IMR-90 (cell line): ENCODE measurements around the gene PPP1R8. TPM values are rescaled to one million over a fixed set of nuclear protein-coding genes. Genes with fewer than 3 reads are reported as not detected.

Source experiments
- ATAC-seq: fragments of 200-7000 bp; cut with Tn5 transposase; 2 replicates; pipeline ENCODE4 v1.9.1; 2020; ENCODE audit warnings: low read depth, mild to moderate bottlenecking, moderate library complexity
- BruUV-seq: library from RNA; stranded (reverse); fragments of 400-500 nt; replicated peaks from 2 replicates; lab custom pipeline; 2021; lab: Mats Ljungman, UMichigan
- CTCF ChIA-PET: fragments of 300-600 bp; formaldehyde crosslinking; extraction: SDS; loops from one replicate; lab custom pipeline; 2021; ENCODE audit warnings: antibody characterized with exemption; lab: Yijun Ruan, JAX
- POLR2A ChIA-PET: fragments of 300-600 bp; sonication (Branson Sonifier 250); formaldehyde crosslinking; loops from one replicate; lab custom pipeline; 2022; ENCODE audit warnings: antibody characterized with exemption; ENCODE audit not compliant: unreplicated experiment; lab: Charles Lee
- DNase-seq: peaks from one replicate; pipeline ENCODE4 v3.0.0; 2013
- H2AFZ ChIP-seq: replicated peaks from 2 replicates; pipeline ENCODE3; 2013; ENCODE audit warnings: low read length, mild to moderate bottlenecking; ENCODE audit not compliant: poor library complexity
- H2AK5ac ChIP-seq: 2 replicates; pipeline ENCODE4 v1.6.1; 2013; ENCODE audit warnings: low read depth, low read length, inconsistent platforms
- H2AK9ac ChIP-seq: replicated peaks from 2 replicates; pipeline ENCODE3; 2013; ENCODE audit warnings: mild to moderate bottlenecking, low read depth, low read length, moderate library complexity; ENCODE audit not compliant: poor library complexity
- H2BK120ac ChIP-seq: 2 replicates; pipeline ENCODE4 v1.6.1; 2013; ENCODE audit warnings: low read depth, low read length, inconsistent platforms
- H2BK15ac ChIP-seq: 3 replicates; pipeline ENCODE4 v1.6.1; 2013; ENCODE audit warnings: low read depth, low read length, inconsistent platforms
- H2BK20ac ChIP-seq: 2 replicates; pipeline ENCODE4 v1.6.1; 2013; ENCODE audit warnings: low read depth, mild to moderate bottlenecking, inconsistent platforms, low read length, moderate library complexity
- H2BK5ac ChIP-seq: 2 replicates; pipeline ENCODE4 v1.6.1; 2013; ENCODE audit warnings: mild to moderate bottlenecking, low read depth, low read length, inconsistent platforms; ENCODE audit not compliant: poor library complexity, severe bottlenecking
- H3K14ac ChIP-seq: replicated peaks from 2 replicates; pipeline ENCODE4 v1.6.1; 2013; ENCODE audit warnings: low read depth, low read length, inconsistent platforms
- H3K18ac ChIP-seq: 2 replicates; pipeline ENCODE4 v1.6.1; 2013; ENCODE audit warnings: low read depth, low read length, control low read depth
- H3K23ac ChIP-seq: 2 replicates; pipeline ENCODE4 v1.6.1; 2013; ENCODE audit warnings: low read depth, low read length, inconsistent platforms
- H3K27ac ChIP-seq: 2 replicates; pipeline ENCODE4 v1.5.1; 2013; ENCODE audit warnings: mild to moderate bottlenecking, control low read depth, low read length; ENCODE audit not compliant: insufficient read depth
- H3K27me3 ChIP-seq: 2 replicates; pipeline ENCODE4 v1.6.1; 2013; ENCODE audit warnings: low read length; ENCODE audit not compliant: control insufficient read depth, insufficient read depth
- H3K36me3 ChIP-seq: 2 replicates; pipeline ENCODE4 v1.6.1; 2013; ENCODE audit warnings: low read length, mixed read lengths; ENCODE audit not compliant: control insufficient read depth, insufficient read depth
- H3K4ac ChIP-seq: 2 replicates; pipeline ENCODE4 v1.6.1; 2013; ENCODE audit warnings: low read depth, low read length, inconsistent platforms
- H3K4me1 ChIP-seq: 2 replicates; pipeline ENCODE4 v1.6.1; 2013; ENCODE audit warnings: low read length, mixed read lengths; ENCODE audit not compliant: control insufficient read depth, insufficient read depth
- H3K4me2 ChIP-seq: 2 replicates; pipeline ENCODE4 v1.6.1; 2013; ENCODE audit warnings: low read depth, mild to moderate bottlenecking, control low read depth, low read length, moderate library complexity
- H3K4me3 ChIP-seq: 2 replicates; pipeline ENCODE4 v1.5.1; 2013; ENCODE audit warnings: low read depth, mild to moderate bottlenecking, control low read depth, low read length, moderate library complexity; ENCODE audit not compliant: insufficient read depth
- H3K56ac ChIP-seq: 2 replicates; pipeline ENCODE4 v1.6.1; 2013; ENCODE audit warnings: low read length, inconsistent platforms; ENCODE audit not compliant: insufficient read depth; ENCODE audit errors: extremely low read depth
- H3K79me1 ChIP-seq, 2 experiments: 2 replicates each; pipeline ENCODE4 v1.6.1; 2013; ENCODE audit warnings: low read length in 2 of 2, inconsistent platforms in 1 of 2, low read depth in 1 of 2
- H3K9ac ChIP-seq: 2 replicates; pipeline ENCODE4 v1.6.1; 2013; ENCODE audit warnings: low read depth, low read length, control low read depth
- H3K9me1 ChIP-seq: 2 replicates; pipeline ENCODE4 v1.6.1; 2013; ENCODE audit warnings: low read length, inconsistent platforms; ENCODE audit not compliant: insufficient read depth
- H3K9me3 ChIP-seq: 2 replicates; pipeline ENCODE4 v1.6.1; 2013; ENCODE audit warnings: low read length; ENCODE audit not compliant: control insufficient read depth, insufficient read depth
- H4K20me1 ChIP-seq: 2 replicates; pipeline ENCODE4 v1.6.1; 2013; ENCODE audit warnings: low read length, inconsistent platforms; ENCODE audit not compliant: insufficient read depth
- H4K5ac ChIP-seq: 2 replicates; pipeline ENCODE4 v1.6.1; 2013; ENCODE audit warnings: mild to moderate bottlenecking, low read depth, low read length, control low read depth
- H4K8ac ChIP-seq, 2 experiments: 2 replicates each; pipeline ENCODE4 v1.6.1; 2013; ENCODE audit warnings: low read depth in 2 of 2, low read length in 2 of 2, control low read depth in 1 of 2, inconsistent platforms in 1 of 2
- H4K91ac ChIP-seq: 2 replicates; pipeline ENCODE4 v1.6.1; 2013; ENCODE audit warnings: low read depth, low read length, inconsistent platforms; ENCODE audit not compliant: insufficient read depth
- BHLHE40 ChIP-seq: fragments of 150-350 bp; IDR thresholded peaks from 2 replicates; pipeline ENCODE4 v1.6.1; 2016; ENCODE audit warnings: mild to moderate bottlenecking, low read depth, low read length
- CEBPB ChIP-seq: IDR thresholded peaks from 2 replicates; pipeline ENCODE4 v1.6.1; 2012; ENCODE audit warnings: low read depth, low read length, improper control_type of control experiment
- CHD1 ChIP-seq: IDR thresholded peaks from 2 replicates; pipeline ENCODE4 v1.6.1; 2012; ENCODE audit warnings: low read depth, low read length, improper control_type of control experiment
- FOS ChIP-seq: fragments of 150-350 bp; IDR thresholded peaks from 2 replicates; pipeline ENCODE4 v1.6.1; 2016; ENCODE audit warnings: low read depth, low read length
- MAFK ChIP-seq: IDR thresholded peaks from 2 replicates; pipeline ENCODE4 v1.6.1; 2012; ENCODE audit warnings: low read depth, low read length, improper control_type of control experiment
- MAZ ChIP-seq: IDR thresholded peaks from 2 replicates; pipeline ENCODE4 v1.6.1; 2012; ENCODE audit warnings: low read depth, mild to moderate bottlenecking, low read length, improper control_type of control experiment, moderate library complexity, borderline replicate concordance
- MXI1 ChIP-seq: IDR thresholded peaks from 2 replicates; pipeline ENCODE4 v1.6.1; 2012; ENCODE audit warnings: low read depth, mild to moderate bottlenecking, low read length, moderate library complexity, borderline replicate concordance
- NFE2L2 ChIP-seq: fragments of 150-350 bp; IDR thresholded peaks from 2 replicates; pipeline ENCODE4 v1.6.1; 2016; ENCODE audit warnings: low read depth, mild to moderate bottlenecking, low read length
- RAD21 ChIP-seq: IDR thresholded peaks from 2 replicates; pipeline ENCODE4 v1.6.1; 2012; ENCODE audit warnings: low read length, improper control_type of control experiment
- RCOR1 ChIP-seq: IDR thresholded peaks from 2 replicates; pipeline ENCODE4 v1.6.1; 2012; ENCODE audit warnings: mild to moderate bottlenecking, low read length, improper control_type of control experiment; ENCODE audit not compliant: insufficient replicate concordance
- RFX5 ChIP-seq: IDR thresholded peaks from 2 replicates; pipeline ENCODE4 v1.8.0; 2012; ENCODE audit warnings: low read depth, mild to moderate bottlenecking, low read length, moderate library complexity
- SMC3 ChIP-seq: fragments of 150-350 bp; IDR thresholded peaks from 2 replicates; pipeline ENCODE4 v1.6.1; 2016; ENCODE audit warnings: low read depth, mild to moderate bottlenecking, antibody characterized with exemption, low read length, moderate library complexity
- WGBS, 2 experiments: methylation state at CpG; one replicate each; pipeline versions ENCODE4 v1.1.5 to v1.1.7; 2013; ENCODE audit warnings: missing lambda C conversion rate in 2 of 2; ENCODE audit not compliant: insufficient read length in 1 of 2; ENCODE audit errors: extremely low coverage in 2 of 2; 5-methylcytosine and 5-hydroxymethylcytosine counted together
- dilution Hi-C: fragments of 300-500 bp; cut with HindIII; formaldehyde crosslinking; loops from one replicate; pipeline ENCODE4 v1.14.3; 2018; ENCODE audit warnings: low sequenced_read_pairs; ENCODE audit not compliant: unreplicated experiment
- in situ Hi-C: fragments of 300-500 bp; cut with MboI; formaldehyde crosslinking; loops from 3 replicates; pipeline ENCODE4 v1.14.3; 2019; ENCODE audit warnings: low sequenced_read_pairs, inconsistent platforms, mixed read lengths
- intact Hi-C: fragments of 100-400 bp; cut with micrococcal nuclease; formaldehyde crosslinking; loops from 2 replicates; pipeline ENCODE4 v1.10.0; 2022
- polyA plus RNA-seq, 3 experiments: library from polyadenylated mRNA; depleted of rRNA; stranded (reverse); fragments of >200 nt; gene quantifications; 2 replicates each; pipeline ENCODE4 v1.2.3, GENCODE V29; 2012; ENCODE audit warnings: low replicate concordance in 1 of 3
- total RNA-seq: library from RNA; depleted of rRNA; stranded (reverse); fragments of >200 nt; gene quantifications from 2 replicates; pipeline ENCODE4 v1.2.3, GENCODE V29; 2012
- TF ChIP-seq, protein P1 (sequence below): fragments of 150-350 bp; IDR thresholded peaks from 2 replicates; pipeline ENCODE4 v1.6.1; 2016; ENCODE audit warnings: low read depth, mild to moderate bottlenecking, low read length, moderate library complexity, borderline replicate concordance

The PPP1R8 gene
- total and polyA plus RNA-seq, 2 of the 4 experiments (the other 2 are of a cell fraction), result 53.8 to 80.1 TPM

- Histone ChIP-seq H2BK5ac (no peak overlapping the region), H3K9me1 (peaks cover 17% of the 10 kb centered on the region), H3K4me3 (no peak overlapping the region), H3K23ac (no peak overlapping the region), H3K9ac (no peak overlapping the region), H2BK120ac (no peak overlapping the region), H2AK9ac (no peak overlapping the region), H4K91ac (no peak overlapping the region), H4K5ac (no peak overlapping the region), H4K8ac (no peak overlapping the region), H3K27ac (no peak overlapping the region), H3K4me2 (no peak overlapping the region), H2BK20ac (no peak overlapping the region), H3K4me1 (peaks cover 6% of the 10 kb centered on the region), H3K36me3 (peaks cover 7% of the 10 kb centered on the region), H2AFZ (no peak overlapping the region), H3K4ac (no peak overlapping the region), H3K27me3 (no peaks in the 10 kb centered on the region), H3K14ac (no peak overlapping the region), H3K56ac (no peak overlapping the region), H2AK5ac (no peak overlapping the region), H3K18ac (no peak overlapping the region), H2BK15ac (no peak overlapping the region), H4K20me1 (peaks cover 3% of the 10 kb centered on the region), H3K9me3 (no peaks in the 10 kb centered on the region), H3K79me1 (peaks cover 0 to 3% of the 10 kb centered on the region in 2 experiments; a peak in 1 of 4 replicates)
- DNase-seq (no peak), ATAC-seq (no peak)
- BruUV-seq, result no TSS peak
- CTCF ChIA-PET, result no interaction called here
- WGBS, 2 experiments, result 100% methylated on average over 1 of the region's 4 CpGs; no CpG with 5 or more reads in 1 of the 2 experiments
- TF ChIP-seq MAFK (no peak), MXI1 (no peak), CEBPB (no peak), RAD21 (no peak), FOS (no peak), RFX5 (no peak), CHD1 (no peak), NFE2L2 (no peak), SMC3 (no peak), BHLHE40 (no peak), RCOR1 (no peak), MAZ (no peak)
- TF ChIP-seq, protein P1, sequence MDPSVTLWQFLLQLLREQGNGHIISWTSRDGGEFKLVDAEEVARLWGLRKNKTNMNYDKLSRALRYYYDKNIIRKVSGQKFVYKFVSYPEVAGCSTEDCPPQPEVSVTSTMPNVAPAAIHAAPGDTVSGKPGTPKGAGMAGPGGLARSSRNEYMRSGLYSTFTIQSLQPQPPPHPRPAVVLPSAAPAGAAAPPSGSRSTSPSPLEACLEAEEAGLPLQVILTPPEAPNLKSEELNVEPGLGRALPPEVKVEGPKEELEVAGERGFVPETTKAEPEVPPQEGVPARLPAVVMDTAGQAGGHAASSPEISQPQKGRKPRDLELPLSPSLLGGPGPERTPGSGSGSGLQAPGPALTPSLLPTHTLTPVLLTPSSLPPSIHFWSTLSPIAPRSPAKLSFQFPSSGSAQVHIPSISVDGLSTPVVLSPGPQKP, result no peak
- in situ Hi-C loops (no loop called here), dilution Hi-C loops (no loop called here), intact Hi-C loops (no loop called here)
- POLR2A ChIA-PET, result no interaction called here
Measured at GRCh38 chr1:27878039-27878438, 47.5 kb downstream of the PPP1R8 start.
